Adrenal gland (tissue), 5 donors: Measurements from ENCODE around the gene SLC13A5.

ENCODE experiments used
- CTCF ChIP-seq, 6 experiments: fragments of 450-650 bp in 4 of 6; fragments of 200-600 bp in 2 of 6; sonication (generic) in 1 of 6; IDR thresholded peaks; 1 replicate in 5 of 6; 2 replicates in 1 of 6; pipeline versions ENCODE4 v1.5.1 to v1.8.0; 2016 to 2021; ENCODE audit warnings: antibody characterized with exemption in 6 of 6, mild to moderate bottlenecking in 2 of 6, moderate library complexity in 1 of 6
- POLR2A ChIP-seq, 2 donors: fragments of 450-650 bp; IDR thresholded peaks; one replicate each; pipeline ENCODE4 v1.6.1; 2017; ENCODE audit warnings: antibody characterized with exemption in 2 of 2, mild to moderate bottlenecking in 2 of 2, moderate library complexity in 1 of 2
- donor health status: DM: no; HTN: no; CAD: no.

- TF ChIP-seq CTCF (IDR thresholded peaks at IDR 0.05): no peak
- TF ChIP-seq POLR2A (IDR thresholded peaks at IDR 0.05): no peak
These were observed 30.8 kb downstream of the SLC13A5 start for GRCh38 chr17:6682339-6682738.
